Hematopoietic multipotent progenitor cell treated with erythropoietin and hydrocortisone succinate and interleukin-3 and kit ligand, for 17 days (in vitro differentiated cells): Measurements from ENCODE around the gene MAB21L2.

Source experiments
- DNase-seq: peaks from one replicate; pipeline ENCODE4 v3.0.0-alpha.2; 2015; ENCODE audit warnings: low spot score

Gene MAB21L2

DNA sequence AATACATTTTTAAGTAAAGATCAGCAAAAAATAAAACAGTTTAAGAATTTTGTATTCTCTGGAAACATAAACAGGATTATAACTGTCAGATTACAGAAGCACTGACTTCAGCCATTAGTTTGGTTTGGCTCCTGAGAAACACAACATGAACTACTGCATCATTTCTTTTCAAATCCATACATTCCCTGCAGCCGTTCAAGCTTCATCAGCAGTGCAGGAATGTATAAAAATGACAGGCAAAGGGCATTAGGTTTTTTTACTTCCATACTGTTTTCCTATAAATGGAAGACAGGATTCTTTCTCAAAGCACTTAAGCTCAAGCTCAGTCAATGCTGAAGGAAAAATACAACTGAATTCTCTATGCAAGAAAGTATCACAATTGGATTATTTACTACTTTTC is 4.2 kb upstream of the MAB21L2 start:
- DNase-seq, result no peak

DNA sequence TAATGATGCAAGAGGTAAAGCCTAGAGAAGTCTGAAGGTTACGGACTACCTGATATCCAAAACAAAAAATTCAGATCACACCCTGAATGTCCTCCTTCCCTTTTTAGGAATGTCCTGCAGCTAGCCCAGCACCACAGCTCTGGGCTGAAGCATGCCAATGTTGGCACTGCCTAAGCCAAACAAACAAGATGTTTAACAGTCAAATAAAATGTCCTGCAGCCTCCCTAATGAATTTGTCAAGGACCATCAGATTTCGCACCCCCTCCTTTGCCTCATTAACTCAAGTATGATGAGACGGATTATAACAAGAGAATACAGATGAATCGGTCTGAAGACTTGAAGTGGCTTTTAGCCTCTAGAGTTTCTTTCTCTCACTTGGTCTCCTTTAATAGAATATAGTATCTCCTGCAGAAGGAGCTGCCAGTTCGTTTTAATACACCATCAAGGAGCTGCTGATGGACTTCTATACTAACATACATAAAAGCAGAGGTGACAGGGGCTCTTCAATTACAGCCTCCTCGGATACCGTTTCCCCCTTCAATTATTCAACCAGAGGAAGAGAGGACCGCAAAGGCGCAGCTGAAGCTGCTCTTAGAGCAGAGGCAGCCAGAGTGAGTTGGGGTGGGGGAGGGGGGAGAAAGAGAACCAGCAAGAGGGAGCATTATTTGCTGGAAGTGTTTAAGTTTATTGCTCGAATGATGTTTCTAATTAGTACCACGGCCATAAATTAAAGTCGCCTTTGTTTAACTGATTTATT is 3.0 kb upstream of the MAB21L2 start:
- DNase-seq, result no peak

GRCh38 chr4:150579551-150580234 is 2.3 kb upstream of the MAB21L2 start:
- no peak for DNase-seq

DNA sequence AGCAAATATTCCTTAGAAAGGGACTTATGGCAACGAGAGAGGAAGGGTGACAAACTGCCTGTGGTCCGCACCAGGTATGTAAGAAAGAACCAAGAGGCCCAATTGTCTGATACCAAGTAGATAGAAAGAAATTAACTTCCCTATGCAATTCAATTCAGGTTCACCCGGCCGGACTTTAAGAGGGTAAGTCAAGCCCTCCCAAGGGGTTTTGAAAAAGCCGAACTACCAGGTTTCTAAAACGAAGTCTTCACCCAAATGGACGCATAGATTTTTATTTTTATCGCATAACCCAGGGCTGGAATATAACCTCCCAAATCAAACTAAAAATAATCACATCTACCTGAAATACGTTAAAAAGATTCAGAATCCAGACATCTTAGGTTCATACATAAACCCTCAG is 1.6 kb upstream of the MAB21L2 start:
- DNase-seq, result no peak

DNA sequence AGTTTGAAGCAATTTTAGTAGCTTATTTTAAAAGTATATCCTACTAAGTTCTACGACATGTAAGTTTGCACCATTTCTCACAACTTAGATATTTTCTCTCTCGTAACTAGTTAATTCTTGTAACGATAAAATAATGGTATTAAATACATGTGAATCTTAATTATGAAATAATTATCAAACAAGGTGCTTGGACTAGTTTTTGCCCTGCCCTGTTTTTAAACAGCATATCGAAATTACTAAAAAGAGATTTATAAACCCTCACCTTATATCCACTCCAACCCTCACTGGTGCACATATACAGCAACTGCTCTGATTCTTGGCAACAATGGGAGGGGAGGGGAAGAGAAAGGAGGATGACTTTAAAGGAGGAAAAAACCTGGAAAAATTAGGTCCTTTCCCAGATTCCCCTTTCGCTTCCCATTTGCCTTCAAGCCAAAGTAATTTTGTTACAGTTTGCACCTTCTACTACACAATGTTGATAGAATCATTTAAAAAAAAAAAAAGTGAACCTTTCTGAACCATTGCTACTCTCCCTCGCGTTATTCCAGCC is 820 bp upstream of the MAB21L2 start:
- no peak for DNase-seq

DNA sequence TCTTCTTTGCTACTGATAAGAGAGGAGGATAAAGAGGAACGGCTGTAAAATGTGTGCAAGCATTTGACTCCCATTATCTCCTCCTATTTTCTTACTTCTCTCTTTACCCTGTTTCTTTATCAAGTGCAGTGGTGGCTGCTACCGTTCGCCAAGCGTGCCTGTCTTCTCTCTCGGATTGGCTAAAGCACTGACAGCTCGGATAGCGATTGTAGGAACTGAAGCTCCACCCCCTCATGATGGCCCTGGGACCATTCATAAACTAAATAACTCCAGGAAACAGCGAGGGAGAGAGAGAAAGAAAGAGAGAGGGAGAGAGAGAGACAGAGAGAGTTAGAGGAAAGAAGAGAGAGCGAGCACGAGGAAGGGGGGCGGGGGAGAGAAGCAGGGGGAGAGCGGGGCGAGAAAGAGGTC is 305 bp upstream of the MAB21L2 start:
- DNase-seq, result no peak

GRCh38 chr4:150582873-150583286 is 929 bp downstream of the MAB21L2 start:
- DNase-seq, result no peak

DNA sequence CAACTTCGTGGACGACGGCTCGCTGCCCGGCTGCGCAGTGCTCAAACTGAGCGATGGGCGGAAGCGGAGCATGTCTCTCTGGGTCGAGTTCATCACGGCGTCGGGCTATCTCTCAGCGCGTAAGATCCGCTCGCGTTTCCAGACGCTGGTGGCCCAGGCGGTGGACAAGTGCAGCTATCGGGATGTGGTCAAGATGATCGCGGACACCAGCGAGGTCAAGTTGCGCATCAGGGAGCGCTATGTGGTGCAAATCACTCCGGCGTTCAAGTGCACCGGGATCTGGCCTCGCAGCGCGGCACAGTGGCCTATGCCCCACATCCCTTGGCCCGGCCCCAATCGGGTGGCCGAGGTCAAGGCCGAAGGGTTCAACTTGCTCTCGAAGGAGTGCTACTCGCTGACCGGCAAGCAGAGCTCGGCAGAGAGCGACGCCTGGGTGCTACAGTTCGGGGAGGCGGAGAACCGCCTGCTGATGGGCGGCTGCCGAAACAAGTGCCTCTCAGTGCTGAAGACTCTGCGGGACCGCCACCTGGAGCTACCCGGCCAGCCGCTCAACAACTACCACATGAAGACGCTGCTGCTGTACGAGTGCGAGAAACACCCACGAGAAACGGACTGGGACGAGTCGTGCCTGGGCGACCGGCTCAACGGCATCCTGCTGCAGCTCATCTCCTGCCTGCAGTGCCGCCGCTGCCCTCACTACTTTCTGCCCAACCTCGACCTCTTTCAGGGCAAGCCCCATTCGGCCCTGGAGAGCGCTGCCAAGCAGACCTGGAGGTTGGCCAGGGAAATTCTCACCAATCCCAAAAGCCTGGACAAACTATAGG is 1.5 kb downstream of the MAB21L2 start:
- no peak for DNase-seq

GRCh38 chr4:150584111-150584915 is 2.4 kb downstream of the MAB21L2 start:
- DNase-seq, result no peak

- no peak for DNase-seq
Measured at GRCh38 chr4:150585611-150586010, 3.7 kb downstream of the MAB21L2 start.

DNA sequence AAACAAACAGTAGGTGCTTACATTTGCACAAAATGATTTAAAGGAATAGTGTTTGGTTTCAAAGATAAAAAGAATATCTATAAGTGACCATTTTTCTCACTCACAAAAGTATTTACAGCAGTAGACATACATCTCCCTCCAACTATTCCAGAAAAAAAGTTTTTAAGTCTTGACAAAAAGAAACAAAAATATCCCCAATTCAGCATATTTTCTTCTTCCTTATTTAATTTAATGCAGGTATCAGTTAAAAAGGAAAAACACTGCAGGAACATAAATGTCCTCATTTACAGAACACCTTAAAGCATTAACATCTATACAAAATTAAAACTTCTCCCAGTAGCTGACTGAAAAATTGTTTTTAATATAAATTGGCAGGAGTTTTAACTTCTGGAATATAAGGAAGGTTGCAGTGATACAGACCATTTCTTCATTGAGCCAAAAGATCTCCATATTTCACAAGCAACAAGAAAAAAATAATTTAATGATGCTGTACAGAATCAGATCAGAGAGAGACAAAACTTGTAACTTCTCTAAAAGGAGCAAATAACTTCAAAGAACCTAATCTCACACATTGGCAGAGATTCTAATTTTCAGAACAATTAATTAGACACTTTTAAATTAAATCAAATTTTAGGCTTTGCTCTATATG is 4.3 kb downstream of the MAB21L2 start:
- no peak for DNase-seq

DNA sequence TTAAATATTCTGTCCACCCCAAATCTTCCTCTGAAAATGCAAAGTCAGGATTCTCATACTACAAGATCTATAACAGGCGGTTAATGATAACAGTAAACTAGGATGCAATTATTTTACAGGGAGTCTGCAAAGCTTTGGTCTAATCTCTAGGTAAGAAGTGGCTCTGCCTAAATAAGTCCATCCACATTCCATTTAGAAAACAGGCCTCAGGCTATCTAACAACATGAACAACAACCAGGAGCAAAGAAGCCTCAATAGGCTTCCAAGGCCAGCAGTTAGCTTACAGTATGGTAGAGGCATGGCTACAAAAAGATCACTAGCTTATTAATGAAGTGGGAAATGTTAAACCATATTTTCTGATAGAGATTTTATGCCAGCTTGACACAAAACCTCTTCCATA is 6.4 kb downstream of the MAB21L2 start:
- no peak for DNase-seq

- no peak for DNase-seq
Measured at GRCh38 chr4:150589157-150589556, 7.2 kb downstream of the MAB21L2 start.

- no peak for DNase-seq
Measured at GRCh38 chr4:150590631-150591030, 8.7 kb downstream of the MAB21L2 start.

- no peak for DNase-seq
Measured at GRCh38 chr4:150591406-150591805, 9.5 kb downstream of the MAB21L2 start.

GRCh38 chr4:150591904-150592303 is 10.0 kb downstream of the MAB21L2 start:
- DNase-seq, result no peak

GRCh38 chr4:150593996-150594395 is 12.0 kb downstream of the MAB21L2 start:
- no peak for DNase-seq

- no peak for DNase-seq
Measured at GRCh38 chr4:150598909-150599308, 17.0 kb downstream of the MAB21L2 start.

GRCh38 chr4:150599547-150599946 is 17.6 kb downstream of the MAB21L2 start:
- DNase-seq, result no peak

DNA sequence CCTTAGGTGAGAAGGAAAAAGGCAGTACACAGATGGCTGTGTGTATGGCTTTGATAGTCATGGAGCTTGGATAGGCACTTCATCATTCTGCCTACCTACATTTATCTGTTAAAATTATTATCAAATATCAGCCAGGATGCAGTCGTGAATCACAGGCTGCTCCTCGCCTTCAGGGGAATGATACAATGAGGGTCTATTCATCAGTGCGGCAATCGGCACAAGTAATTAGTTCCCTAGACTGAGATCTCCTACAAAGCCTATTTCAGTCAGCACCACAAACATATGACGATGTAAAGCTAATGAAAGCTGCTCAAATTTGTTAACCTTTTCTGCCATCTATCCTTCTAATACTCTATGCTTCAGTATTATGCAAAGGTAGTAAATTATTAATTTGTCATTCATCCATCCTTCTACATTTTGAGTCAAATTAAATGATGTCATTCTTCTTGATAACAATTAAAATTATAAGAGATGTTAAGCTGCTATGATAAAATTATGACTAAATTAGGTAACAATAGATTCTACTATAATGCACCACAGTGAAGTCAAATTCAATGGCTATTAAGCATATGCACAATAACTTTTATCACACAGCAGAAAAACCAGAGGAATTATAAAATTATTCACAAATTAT is 19.0 kb downstream of the MAB21L2 start:
- no peak for DNase-seq

DNA sequence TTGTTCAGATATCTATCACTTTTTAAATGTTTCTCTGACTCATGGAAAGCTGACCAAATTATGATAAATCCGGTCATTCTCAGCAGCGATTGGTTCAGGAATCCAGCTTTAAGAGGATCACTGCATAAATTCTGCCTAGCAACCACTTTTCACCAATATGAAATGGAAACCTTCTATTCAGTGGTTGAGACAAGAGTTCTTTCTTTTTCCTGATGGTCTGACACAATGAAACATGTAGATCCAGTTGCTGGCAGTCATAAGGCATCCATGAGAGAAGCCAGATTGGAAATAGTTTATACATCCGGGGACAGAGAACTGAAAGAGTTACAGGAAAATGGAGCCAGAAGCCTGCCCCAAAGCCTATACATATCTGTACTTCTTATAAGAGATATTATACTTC is 27.2 kb downstream of the MAB21L2 start:
- no peak for DNase-seq
